Measurements from ENCODE around the gene NTM.
"Not testable (repeated sequence)": the region's sequence is repeated elsewhere in the genome, so short reads cannot be mapped to it uniquely, and the experiment has no call there.

The NTM gene

DNA sequence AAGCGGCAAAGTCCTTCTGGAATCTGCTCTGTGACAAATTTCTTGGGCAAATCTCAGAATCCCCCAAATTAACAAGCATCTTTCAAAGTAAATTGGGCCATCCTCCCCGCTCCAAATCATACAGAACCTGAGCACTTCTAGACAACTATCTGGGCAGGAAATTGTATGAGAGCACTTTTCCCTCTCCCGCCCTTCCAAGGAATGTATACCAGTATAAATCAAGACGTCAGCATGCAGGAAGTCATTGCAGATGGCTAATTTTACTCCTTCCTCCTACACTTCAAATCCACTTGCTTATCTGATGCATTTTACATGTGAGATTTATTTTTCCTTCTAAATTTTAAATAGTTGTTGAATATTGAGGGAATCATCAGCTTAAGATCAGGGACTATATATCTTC lies 52.1 kb downstream of the NTM start:
- DNase-seq = no peak

DNA sequence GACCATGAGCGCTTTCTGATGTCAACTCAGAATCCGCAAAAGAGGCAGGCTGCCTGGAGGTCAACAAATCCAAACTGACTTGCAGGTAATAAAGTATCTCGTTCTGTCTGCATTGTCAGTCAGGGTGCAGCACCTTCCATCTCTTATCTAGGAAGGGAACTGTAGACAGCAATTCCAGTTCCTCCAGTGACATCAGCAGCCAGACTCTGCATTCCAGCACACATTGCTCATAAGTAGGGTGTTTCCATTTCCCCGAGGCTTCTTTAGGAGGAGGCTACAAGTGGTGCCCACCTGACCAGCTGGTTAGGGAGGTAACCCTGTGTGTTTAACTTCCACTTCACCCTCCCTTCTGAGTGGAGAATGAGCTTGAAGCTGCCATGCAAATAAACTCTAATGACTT lies 53.3 kb downstream of the NTM start:
- DNase-seq = no peak

DNA sequence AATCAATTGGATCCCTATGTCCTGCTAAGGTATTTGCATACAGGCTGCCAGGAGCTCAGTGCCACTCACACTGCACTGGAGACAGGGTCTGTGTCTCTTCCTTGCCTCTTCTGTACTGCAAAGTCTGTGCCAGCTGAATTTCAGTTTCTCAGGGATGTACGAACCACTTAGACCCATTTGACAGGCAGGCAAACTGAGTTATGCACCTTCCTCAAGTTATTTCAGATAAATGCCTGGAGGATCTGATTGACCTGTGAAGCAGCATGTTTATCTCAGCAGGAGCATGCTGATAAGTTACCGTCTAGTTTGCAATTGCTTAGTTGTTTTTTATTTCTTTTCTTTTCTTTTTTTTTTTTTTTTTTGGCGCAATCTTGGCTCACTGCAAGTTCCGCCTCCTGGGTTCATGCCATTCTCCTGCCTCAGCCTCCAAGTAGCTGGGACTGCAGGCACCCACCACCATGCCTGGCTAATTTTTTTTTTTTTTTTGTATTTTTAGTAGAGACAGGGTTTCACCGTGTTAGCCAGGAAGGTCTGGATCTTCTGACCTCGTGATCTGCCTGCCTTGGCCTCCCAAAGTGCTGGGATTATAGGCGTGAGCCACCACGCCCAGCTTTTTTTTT lies 54.0 kb downstream of the NTM start:
- not testable (repeated sequence) for DNase-seq

DNA sequence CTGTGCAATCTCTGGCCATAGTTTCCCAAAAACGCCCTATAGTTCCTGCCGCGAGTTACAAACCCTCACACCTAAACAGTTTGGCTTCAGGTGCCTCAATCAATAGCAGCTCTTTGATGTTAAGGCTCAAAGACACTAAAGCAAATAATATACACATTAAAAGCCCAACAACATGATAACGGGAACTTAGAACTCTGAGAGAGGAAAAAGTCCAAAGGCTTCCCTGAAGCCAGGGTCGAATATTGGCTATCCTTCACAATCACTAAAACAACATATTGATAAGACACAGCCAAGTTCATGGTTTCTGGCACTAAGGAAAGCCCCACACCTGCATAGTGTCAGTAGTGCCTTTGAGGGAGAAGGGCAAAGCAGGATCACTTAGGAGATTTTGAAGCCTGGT lies 54.9 kb downstream of the NTM start:
- DNase-seq = no peak

DNA sequence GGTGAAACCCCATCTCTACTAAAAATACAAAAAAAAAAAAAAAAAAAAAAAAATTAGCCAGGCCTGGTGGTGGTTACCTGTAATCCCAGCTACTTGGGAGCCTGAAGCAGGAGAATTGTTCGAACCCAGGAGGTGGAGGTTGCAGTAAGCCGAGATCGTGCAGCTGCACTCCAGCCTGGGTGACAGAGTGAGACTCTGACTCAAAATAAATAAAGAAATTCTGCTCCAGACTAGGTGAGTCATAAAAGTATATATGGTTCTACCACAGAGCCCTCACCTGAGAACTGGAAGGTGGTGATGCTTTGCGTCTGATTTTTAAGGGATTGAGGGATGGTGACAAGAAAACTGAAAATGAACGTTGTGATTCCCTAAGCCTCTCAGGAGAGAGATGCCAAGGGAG lies 58.4 kb downstream of the NTM start:
- DNase-seq = no peak

DNA sequence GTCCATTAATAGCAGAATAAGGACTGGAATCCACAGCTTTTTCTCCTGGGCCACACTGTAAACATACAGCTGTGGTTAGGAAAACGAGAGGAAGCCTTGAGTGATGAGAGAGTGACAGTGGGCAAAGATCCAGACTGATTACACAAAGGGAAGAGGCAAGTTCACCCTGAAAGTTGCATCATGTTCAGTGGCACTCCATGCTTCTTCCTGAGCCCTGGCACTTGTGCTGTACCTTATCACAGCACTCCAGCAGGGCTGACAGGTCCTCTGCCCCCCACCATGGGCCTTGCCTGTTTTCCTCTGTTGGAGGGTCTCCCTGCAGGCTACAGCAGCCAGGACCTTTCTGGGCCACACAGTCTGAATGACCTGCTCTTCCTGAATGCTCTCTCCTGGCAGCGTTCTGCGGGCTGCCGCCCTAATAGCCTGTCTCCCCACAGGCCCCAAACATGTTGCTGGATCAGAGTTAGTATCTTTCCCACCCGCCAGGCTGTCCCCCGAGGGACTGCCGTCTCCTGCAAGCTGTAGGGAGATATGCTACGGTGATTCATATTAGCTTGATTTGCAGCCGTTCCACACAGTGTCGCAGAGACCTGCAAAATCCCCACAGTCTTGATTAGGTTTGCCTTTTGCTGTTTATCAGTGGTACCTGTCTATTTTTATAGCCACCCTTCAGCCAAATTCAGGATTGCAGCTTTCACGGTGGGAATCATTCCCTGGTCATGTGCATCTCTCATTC lies 60.2 kb downstream of the NTM start:
- DNase-seq = peak in 3 of 4 experiments; percentile 4 to 30 (median 14)

DNA sequence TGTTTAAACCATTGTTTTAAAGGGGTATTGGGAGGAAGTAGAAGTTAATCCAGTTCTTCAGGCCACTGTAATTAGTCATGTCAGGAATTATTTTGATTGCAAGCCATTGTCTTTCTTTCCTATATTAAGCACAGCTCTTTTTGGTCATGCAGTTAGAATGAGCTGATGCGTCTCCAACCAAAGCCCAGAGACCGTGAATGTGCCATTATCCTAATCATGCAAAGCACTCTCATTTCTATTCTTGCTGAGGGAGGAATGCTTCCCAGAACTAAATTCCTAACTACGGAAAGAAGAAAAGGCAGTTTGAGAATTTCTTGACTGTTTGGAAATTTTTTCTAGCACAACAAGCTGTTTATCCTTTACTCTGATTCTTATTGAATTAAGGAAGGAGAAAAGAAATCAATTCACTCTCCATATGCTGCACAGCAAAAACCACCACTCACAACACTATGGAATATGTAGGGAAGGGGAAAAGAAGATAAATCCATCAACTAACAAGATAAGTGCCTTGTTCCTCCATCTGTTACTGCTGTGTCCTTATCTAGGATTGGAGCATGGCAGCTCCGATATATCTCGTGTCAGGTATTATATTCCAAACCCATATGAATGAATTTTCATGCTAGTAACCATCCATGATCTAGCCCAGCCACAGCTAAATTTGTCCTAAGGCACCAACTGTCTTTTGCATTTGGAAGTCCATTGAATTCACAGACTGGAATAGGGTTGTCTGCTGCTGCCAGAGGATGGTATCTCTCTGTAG lies 70.8 kb downstream of the NTM start:
- DNase-seq = no peak

DNA sequence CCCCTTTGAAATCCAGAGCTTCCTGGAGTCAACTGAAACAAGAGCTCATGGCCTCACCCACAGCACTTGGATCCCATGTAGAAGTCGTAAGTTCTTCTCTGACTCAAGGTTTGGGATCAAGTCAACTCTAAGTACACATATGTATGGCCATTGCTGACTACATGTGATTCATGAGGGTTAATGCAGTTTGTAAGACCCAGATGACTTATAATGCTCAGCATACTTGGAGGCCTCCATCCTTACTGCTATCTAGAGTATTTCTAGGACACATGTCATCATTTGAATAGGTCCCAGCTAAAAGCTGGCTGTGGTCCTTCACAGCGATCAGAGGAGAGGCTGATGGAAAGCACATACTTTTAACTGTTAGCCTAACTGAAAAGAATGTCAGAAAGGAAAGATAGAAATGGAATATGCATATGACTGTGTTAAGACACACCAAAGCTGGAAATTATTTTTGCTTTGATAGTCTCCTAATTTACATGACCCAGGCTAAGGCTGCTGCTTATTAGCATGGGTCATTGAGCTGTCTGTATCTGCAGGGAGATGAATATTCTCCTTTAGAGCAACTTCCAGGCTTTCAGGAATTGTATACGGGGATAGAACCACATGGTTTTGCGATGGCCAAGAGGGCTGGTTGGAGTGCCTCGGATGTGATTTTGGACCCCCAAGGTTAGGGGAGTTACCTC lies 76.3 kb downstream of the NTM start:
- no peak for DNase-seq

DNA sequence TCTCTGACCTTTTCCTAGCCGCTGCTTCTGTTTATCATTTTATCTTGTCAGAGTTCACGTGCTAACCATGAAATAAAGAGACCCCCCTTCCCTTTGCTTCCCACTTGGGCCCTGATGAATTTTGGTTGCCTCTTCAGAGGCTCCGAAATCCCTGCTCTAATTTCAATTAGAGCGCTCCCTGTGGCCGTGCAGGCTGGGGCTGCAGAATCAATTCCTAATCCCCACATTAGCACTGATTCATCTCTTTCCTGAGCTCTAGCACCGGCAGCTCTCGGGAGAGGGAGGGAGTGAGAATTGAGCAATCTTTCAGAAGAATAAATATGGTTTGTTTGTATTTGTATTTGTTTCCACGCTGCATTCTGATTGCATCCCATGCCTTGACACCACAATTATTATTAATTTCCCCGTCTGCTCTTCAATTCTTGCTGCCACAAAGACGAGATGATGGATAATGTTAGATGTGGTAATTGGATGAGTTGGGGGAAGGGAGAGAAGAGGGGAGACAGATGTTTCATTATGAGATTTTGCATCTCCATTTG lies 76.9 kb downstream of the NTM start:
- DNase-seq = no peak

DNA sequence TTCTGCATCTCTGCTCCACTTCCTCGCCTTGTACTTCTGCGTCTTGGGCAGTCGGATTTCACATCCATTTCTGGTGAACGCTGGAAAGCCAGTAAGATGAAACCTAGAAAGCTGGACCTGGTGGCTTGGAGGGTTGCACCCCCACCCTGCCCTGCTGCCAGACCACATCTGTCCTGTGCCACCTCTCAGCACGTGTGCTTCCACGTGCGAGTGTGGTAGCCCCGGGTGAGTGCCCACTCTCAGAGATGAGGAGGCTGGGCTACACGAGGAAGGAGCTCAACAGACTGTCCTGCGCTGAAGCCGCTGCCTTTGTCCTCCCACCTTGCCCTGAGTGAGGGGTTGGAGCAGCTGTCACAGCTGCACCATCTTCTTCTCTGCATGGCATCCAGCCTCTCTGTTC lies 77.5 kb downstream of the NTM start:
- no peak for DNase-seq

DNA sequence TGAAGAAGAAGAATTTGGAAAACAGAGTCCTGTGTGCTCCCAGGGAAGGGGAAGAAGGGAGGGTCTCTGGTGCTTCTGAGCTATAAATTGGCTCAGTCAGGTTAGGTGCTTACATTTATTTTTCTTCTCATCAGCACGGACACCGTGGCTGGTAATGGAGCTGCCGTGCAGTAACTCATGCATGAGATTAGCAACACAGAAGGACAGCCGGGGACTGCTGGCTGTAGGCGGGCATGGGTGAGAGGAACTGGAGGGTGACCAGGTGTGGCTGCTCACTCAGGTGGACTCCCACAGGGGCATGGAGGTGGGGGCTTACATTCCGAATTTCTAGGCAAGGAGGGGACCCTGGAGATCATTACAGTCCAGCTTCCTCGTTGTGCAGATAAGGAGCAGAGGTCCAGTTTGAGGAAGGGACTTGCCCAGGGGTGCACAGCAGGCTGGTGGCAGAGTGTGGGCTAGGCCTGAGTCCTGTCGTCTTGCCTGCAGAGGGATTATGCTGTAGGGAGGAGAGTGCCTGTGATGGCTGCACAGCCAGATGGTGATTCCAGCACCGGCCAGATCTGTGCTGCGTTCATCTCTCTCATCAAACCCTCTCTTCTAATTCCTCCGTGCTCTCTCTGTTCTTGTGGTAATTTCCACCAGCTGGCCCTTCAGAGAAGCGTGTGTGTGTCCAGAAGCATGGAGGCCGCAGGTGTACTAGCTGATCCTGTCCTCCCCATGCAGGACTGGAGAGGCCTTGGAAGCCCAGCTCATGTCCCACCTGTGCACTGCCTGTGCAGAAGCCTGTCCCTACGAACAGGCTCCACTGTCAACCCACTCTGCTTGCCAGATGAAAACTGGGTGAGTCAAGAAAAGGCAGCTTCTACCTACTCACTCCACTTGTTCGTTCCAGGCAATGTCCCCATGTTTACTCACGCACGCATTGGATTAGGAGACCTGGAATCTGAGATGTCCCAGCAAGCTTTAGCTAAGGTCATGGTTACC lies 78.9 kb downstream of the NTM start:
- DNase-seq = no peak

DNA sequence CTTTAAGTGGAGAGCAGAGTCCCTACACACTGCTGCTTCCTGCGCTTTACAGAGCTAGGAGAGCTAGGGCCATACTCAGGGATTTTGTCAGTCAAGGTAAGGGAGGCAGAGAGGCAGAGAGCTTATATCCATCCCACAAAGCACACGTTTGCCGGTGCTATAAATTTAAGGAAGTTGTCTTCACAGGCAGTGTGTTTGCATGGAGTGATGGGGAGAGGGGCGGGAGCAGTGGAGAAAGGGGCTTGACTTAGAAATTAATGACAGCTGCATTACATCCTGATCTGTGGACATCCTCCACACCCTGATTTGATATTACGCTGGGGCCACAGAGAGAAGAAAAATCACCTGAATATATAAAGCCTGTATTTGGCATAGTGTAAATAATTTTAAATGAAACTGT lies 84.1 kb downstream of the NTM start:
- DNase-seq = no peak

DNA sequence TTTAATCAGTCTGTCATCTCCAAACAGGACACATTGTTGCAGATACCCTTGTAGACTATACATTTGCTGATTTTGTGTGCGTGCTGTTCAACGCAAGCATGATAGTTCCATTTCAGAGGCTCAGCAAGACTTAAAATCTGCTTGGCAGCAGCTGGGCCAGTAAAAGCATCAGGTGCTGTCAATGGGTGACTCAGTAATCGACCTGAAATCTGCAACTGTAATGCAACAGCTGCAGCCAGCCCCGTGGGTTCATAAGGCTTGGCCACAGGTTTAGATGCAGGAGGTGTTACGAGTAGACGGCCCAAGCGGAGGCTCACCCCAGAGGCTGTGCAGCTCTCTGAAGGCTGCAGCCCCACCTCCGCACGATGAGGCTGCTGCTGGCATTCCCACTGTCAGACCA lies 84.6 kb downstream of the NTM start:
- no peak for DNase-seq

DNA sequence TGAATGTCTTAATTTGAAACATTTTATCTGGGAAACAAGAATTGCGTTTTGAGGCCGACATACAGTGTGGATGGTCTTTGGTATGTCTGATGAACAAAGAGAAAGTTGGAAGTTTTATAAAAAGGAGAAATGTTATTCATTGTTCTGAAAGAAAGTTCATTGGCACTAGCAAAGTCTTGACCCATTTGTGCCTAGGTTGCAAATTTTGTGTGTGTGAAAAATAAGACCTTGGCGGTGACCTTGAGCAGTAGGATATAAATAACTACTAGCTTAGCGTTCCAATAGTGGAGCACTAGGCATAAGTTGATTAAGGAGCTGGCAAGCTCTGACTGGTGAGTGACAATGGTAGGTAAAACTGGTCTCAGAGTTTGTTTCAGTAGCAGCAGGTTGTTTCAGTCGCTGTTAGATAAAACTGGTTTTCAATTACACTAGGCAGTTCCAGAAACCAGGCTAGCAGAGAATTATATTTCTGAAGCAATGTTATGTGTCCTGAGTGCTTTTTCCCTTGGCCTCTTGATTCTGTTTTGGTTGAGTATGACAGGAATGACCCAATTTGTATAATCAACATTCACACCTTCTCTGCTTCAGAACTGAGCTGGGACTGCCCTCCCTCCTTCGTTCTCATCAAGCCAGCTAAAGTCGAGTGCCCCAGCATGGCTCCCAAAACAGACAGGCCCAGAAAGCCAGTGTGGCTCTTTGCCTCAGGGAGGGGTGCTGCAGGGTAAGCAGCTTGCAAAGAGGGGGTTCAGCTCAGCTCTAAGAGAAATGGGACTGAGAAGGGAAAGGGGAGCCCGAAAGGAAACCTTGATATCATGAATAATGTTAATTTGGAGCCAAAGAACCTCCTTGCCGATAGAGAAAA lies 85.7 kb downstream of the NTM start:
- DNase-seq = no peak

DNA sequence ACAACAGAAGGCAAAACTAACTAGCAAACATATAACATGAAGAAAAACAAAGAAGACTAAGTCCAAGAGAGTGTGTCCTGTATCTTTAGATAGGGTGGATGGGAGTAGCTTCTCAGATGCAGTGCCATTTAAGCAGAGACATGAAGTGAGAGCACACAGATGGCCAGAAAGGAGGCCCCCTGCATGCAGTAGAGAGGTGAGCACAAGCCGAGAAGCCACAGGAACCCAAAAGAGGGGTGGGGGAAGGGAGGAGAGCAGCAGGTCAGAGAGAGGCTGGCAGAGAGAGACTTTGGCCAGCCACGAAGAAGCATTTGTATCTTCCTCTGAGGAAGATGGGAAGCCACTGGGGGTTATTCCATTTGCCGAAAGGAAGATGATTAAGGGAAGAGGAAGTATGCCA lies 86.7 kb downstream of the NTM start:
- no peak for DNase-seq

DNA sequence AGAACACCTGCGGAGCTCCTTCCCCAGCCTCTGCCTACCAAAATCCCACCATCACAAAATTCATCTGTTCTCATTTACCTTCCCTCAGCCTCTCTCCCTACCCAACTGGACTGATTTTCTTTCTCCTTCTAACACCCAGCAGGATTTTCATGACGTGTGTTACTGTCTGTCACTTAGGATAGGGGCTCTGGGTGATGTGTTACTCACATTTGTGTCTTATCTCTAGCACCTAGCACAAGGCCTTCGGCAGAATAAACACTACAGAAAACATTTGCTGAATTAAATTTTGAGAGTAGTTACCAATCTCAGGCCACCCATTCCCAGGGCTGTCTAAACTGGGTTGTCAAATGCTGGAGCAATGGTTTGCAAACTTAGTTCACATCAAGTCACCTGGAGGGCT lies 88.0 kb downstream of the NTM start:
- no peak for DNase-seq

DNA sequence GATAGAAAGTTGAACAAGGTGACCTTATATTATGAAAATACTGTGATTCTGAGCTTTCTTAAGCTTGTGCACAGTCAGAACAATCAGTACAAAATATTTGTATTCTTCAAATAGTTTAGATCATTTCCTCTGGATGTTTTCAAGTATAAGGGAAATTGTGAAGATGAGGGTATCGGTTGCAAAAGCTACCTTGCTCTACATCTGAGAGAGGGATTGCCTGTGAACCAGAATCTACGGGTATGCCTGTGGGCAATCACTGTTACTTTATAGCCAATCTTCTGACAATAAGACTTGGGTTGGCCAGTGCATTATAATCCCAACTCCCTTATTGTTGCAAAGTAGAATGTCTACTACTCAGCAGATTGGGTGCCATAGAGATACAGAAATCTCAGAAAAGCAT lies 90.5 kb downstream of the NTM start:
- DNase-seq = no peak

DNA sequence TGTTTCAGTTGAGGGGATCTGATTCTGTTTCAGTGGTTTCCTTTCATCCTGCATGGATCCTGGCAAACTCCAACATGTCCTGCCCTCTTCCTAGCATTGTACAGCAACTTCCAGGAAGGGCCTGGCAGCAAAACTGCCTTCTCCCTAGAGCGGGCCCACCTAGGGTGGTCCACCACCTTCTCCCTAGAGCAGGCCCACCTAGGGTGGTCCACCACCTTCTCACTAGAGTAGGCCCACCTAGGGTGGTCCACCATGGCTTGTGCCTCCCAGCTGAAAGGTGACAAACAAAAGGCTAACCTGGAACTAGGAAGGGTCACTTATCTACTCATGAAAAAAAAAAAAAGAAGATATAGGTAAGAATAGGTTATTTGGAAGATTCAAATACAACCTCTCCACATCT lies 92.2 kb downstream of the NTM start:
- DNase-seq = no peak

DNA sequence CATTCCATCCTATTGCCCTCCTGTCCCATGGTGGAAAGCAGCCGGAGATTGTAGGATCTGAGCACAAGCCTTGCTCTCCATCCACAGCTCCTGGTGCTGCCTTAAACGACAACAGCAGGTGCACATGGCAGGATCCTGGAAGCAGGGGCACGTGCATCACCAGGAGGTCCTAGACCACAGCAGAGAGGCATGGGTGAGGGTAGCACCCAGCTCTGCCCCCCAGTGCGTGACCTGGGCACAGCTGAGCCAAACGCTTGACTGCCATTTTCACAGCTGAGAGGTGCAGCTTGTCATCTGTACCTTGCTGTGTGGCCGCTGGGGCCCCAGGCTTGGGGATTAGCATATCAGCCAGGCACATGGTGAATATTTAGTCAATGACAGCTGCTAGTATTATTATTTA lies 92.7 kb downstream of the NTM start:
- no peak for DNase-seq

DNA sequence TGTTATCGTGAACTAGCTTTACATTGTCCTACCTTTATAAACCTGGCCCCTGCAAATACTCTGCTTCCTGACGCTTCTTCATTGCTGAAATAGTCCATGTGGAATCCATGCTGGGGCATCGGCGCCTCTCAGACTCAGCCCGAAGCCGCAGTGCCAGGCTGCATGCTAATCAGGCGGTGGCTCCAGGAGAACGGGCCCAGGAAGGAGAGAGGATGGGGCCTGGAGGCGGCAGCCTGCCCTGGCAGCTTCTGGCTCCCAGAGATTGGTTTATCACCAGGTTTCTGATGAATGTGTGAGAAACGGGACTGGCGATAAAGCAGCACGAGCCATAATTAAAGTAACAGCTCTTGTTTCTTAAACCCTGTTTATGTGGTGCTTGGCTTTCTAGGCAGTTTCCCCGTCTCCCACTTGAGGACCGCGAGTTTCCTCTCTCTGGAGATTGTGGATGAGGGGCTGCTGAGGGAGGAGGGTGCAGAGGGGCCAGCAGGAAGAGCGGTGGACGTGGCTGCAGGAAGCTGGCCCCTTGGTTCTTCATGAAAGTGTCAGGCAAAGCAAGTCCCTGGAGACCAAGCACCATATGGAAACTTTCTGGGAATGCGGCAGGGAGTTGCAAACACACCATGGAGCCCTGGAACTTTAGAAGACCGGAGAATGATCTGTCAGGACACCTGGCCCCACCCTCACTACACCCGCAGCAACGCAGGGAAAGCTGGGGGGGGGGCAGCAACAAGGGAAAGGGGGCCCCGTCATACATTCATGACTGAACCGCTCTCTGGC lies 93.4 kb downstream of the NTM start:
- DNase-seq = no peak

All from suppressor macrophage (primary cell).